GM12878 (cell line): ENCODE results near the gene OTOA. TPM values are rescaled to one million over a fixed set of nuclear protein-coding genes. Genes with fewer than 3 reads are reported as not detected.
A peak's percentile ranks its signal among the peaks of the same experiment; 100 is the strongest.

Experiments
- ATAC-seq: fragments of 200-7000 bp; cut with Tn5 transposase; 3 replicates; pipeline ENCODE4 v1.9.1; 2020; ENCODE audit warnings: mild to moderate bottlenecking, moderate library complexity
- BruUV-seq: library from RNA; stranded (reverse); fragments of 400-500 nt; replicated peaks from 2 replicates; lab custom pipeline; 2021; lab: Mats Ljungman, UMichigan
- CTCF ChIA-PET: fragments of 300-600 bp; sonication (Branson Sonifier 250); formaldehyde crosslinking; extraction: SDS; loops from one replicate; lab custom pipeline; 2021; ENCODE audit warnings: inconsistent platforms; lab: Yijun Ruan, JAX
- POLR2A ChIA-PET: fragments of 350-600 bp; formaldehyde crosslinking; extraction: SDS; loops from one replicate; lab custom pipeline; 2021; ENCODE audit warnings: inconsistent platforms; lab: Charles Lee
- RAD21 ChIA-PET: fragments of 300-600 bp; sonication (Branson Sonifier 250); formaldehyde crosslinking; loops from one replicate; lab custom pipeline; 2023; ENCODE audit warnings: antibody characterized with exemption; ENCODE audit not compliant: unreplicated experiment; lab: Charles Lee
- SMC1A ChIA-PET: fragments of 300-600 bp; sonication (Branson Sonifier 250); formaldehyde crosslinking; loops from one replicate; lab custom pipeline; 2023; ENCODE audit not compliant: unreplicated experiment, uncharacterized antibody; lab: Charles Lee
- DNase-seq: peaks from one replicate; pipeline ENCODE4 v3.0.0-alpha.2; 2011; ENCODE audit warnings: low read depth, low spot score
- FAIRE-seq: peaks from 3 replicates; lab custom pipeline; 2011; peaks lifted over from hg19 to GRCh38; lab: Jason Lieb, UNC
- H2AFZ ChIP-seq: 2 replicates; pipeline ENCODE4 v1.6.0; 2011; ENCODE audit warnings: low read depth, low read length, control low read depth; ENCODE audit not compliant: control insufficient read depth
- H3K27ac ChIP-seq: 2 replicates; pipeline ENCODE4 v1.5.1; 2011; ENCODE audit warnings: control low read depth; ENCODE audit not compliant: control insufficient read depth, insufficient read depth
- H3K27me3 ChIP-seq, 2 experiments: replicated peaks in 1 of 2; 2 replicates each; pipeline versions ENCODE4 v1.6.0 to v1.6.1; 2011; ENCODE audit warnings: low read length in 1 of 2; ENCODE audit not compliant: control insufficient read depth in 2 of 2, insufficient read depth in 2 of 2
- H3K36me3 ChIP-seq, 2 experiments: 2 replicates each; pipeline ENCODE4 v1.5.1; 2011; ENCODE audit warnings: low read length in 1 of 2; ENCODE audit not compliant: control insufficient read depth in 2 of 2, insufficient read depth in 2 of 2
- H3K4me1 ChIP-seq: 2 replicates; pipeline ENCODE4 v1.6.1; 2011; ENCODE audit warnings: mild to moderate bottlenecking, low read length, moderate library complexity, mixed read lengths; ENCODE audit not compliant: control insufficient read depth, insufficient read depth
- H3K4me2 ChIP-seq: 2 replicates; pipeline ENCODE4 v1.6.0; 2011; ENCODE audit warnings: control low read depth; ENCODE audit not compliant: control insufficient read depth, insufficient read depth
- H3K4me3 ChIP-seq: fragments of 200-600 bp; sonication (generic); 2 replicates; pipeline ENCODE4 v1.5.1; 2016
- H3K79me2 ChIP-seq: 2 replicates; pipeline ENCODE4 v1.6.0; 2011; ENCODE audit warnings: low read length; ENCODE audit not compliant: control insufficient read depth, insufficient read depth
- H3K9ac ChIP-seq: 2 replicates; pipeline ENCODE4 v1.8.0; 2011; ENCODE audit warnings: low read length, control low read depth, mixed read lengths; ENCODE audit not compliant: control insufficient read depth, insufficient read depth
- H3K9me3 ChIP-seq: replicated peaks from 3 replicates; pipeline ENCODE4 v1.5.1; 2011; ENCODE audit warnings: mild to moderate bottlenecking, low read length; ENCODE audit not compliant: control insufficient read depth, insufficient read depth
- H4K20me1 ChIP-seq: 2 replicates; pipeline ENCODE4 v1.6.0; 2011; ENCODE audit not compliant: control insufficient read depth, insufficient read depth
- FOXM1 ChIP-seq: IDR thresholded peaks from 2 replicates; pipeline ENCODE4 v1.6.1; 2012; ENCODE audit warnings: low read depth, mild to moderate bottlenecking, inconsistent platforms, low read length, moderate library complexity
- IKZF2 ChIP-seq, 2 experiments: fragments of 450-650 bp; IDR thresholded peaks; 2 replicates each; pipeline ENCODE4 v1.6.1; 2017; ENCODE audit warnings: mild to moderate bottlenecking in 2 of 2, moderate library complexity in 2 of 2
- SKIL ChIP-seq: fragments of 450-650 bp; IDR thresholded peaks from 2 replicates; pipeline ENCODE4 v1.6.1; 2017; ENCODE audit warnings: mild to moderate bottlenecking, low read depth, inconsistent platforms; ENCODE audit not compliant: poor library complexity, severe bottlenecking
- WGBS: methylation state at CpG from one replicate; pipeline ENCODE4 v1.1.6; 2016; ENCODE audit warnings: low lambda C conversion rate; ENCODE audit not compliant: insufficient replicate concordance, insufficient coverage; ENCODE audit errors: missing lambda C conversion rate; 5-methylcytosine and 5-hydroxymethylcytosine counted together
- in situ Hi-C: fragments of 300-500 bp; cut with MboI; formaldehyde crosslinking; loops from 9 replicates; pipeline ENCODE4 v1.14.3; 2018; ENCODE audit warnings: mixed read lengths
- intact Hi-C: fragments of 100-400 bp; cut with micrococcal nuclease; formaldehyde crosslinking; loops from one replicate; pipeline ENCODE4 v1.14.2; 2022; ENCODE audit not compliant: unreplicated experiment
- polyA plus RNA-seq, 11 experiments: library from polyadenylated mRNA; depleted of rRNA in 4 of 11; unstranded in 6 of 11; stranded (reverse) in 5 of 11; fragments of >200 nt; fragmentation: Nextera tagmentation in 4 of 11; fragmentation: Illumina TruSeq in 1 of 11; extraction: Ambion mirVana in 4 of 11; extraction: Trizol in 1 of 11; gene quantifications; 1 replicate in 1 of 11; 2 replicates in 10 of 11; pipeline versions ENCODE4 v1.2.1 to v1.2.3, GENCODE V29; 2011 to 2016; ENCODE audit warnings: inconsistent platforms in 2 of 11, missing spikeins in 2 of 11, low read depth in 1 of 11
- total RNA-seq, 4 experiments: library from RNA; depleted of rRNA in 3 of 4; stranded (reverse); fragments of >200 nt in 3 of 4; fragmentation: Illumina TruSeq in 1 of 4; extraction: Trizol in 1 of 4; gene quantifications; 2 replicates each; pipeline versions ENCODE4 v1.2.1 to v1.2.3, GENCODE V29; 2013 to 2021
- TF ChIP-seq, protein P1 (sequence below): fragments of 450-650 bp; IDR thresholded peaks from 2 replicates; pipeline ENCODE4 v1.6.1; 2016; ENCODE audit warnings: mild to moderate bottlenecking

The OTOA gene
- total and polyA plus RNA-seq, 10 of the 15 experiments (the other 5 are each of a cell fraction or from before 2014, with no cell fraction given): 0.33 to 1.5 (median 0.61) TPM

GRCh38 chr16:21650521-21650920 lies 13.2 kb upstream of the OTOA start:
- ChIA-PET CTCF (interaction anchor here (0.6 to 1.8 kb wide), 4 partner anchors 9 to 88 kb away, joined by 3 to 4 read pairs (median 3); no protein-coding TSS in a partner anchor), POLR2A (no interaction called here), SMC1A (interaction anchor here (0.9 to 1.0 kb wide), 2 partner anchors 11 to 36 kb away, joined by 3 read pairs; no protein-coding TSS in a partner anchor), RAD21 (interaction anchor here (1.5 kb wide), 1 partner anchor 8 kb away, joined by 3 read pairs; no protein-coding TSS in a partner anchor)
- BruUV-seq: no TSS peak
- no peaks in the 10 kb centered on the region for H4K20me1 ChIP-seq
- FAIRE-seq (no peak), DNase-seq (no peak), ATAC-seq (no peak)
- TF ChIP-seq IKZF2 (IDR thresholded peaks at IDR 0.05) (peak in 1 of 2 experiments; percentile 31; a peak in 2 of 4 replicates), SKIL (no peak), FOXM1 (no peak)
- TF ChIP-seq, protein P1, sequence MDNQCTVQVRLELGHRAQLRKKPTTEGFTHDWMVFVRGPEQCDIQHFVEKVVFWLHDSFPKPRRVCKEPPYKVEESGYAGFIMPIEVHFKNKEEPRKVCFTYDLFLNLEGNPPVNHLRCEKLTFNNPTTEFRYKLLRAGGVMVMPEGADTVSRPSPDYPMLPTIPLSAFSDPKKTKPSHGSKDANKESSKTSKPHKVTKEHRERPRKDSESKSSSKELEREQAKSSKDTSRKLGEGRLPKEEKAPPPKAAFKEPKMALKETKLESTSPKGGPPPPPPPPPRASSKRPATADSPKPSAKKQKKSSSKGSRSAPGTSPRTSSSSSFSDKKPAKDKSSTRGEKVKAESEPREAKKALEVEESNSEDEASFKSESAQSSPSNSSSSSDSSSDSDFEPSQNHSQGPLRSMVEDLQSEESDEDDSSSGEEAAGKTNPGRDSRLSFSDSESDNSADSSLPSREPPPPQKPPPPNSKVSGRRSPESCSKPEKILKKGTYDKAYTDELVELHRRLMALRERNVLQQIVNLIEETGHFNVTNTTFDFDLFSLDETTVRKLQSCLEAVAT: 0 out of 2 replicates have a peak, but pooled peaks have one; percentile 19
- in situ Hi-C loops: loop anchor here (10.0 kb wide), 1 partner anchor 54 kb away; no protein-coding TSS in a partner anchor
- no peaks in the 10 kb centered on the region for H3K9me3 ChIP-seq
- H3K36me3 ChIP-seq: peaks cover 0 to 3% of the 10 kb centered on the region in 2 experiments; a peak in 1 of 4 replicates
- no peaks in the 10 kb centered on the region for H3K27me3 ChIP-seq
- WGBS: 100% methylated on average over 1 of the region's 1 CpG
- no peak overlapping the region for H2AFZ ChIP-seq
- H3K4me1 ChIP-seq: peaks cover 26% of the 10 kb centered on the region
- intact Hi-C loops: no loop called here
- no peak overlapping the region for H3K4me2 ChIP-seq
- no peak overlapping the region for H3K4me3 ChIP-seq
- H3K79me2 ChIP-seq: no peaks in the 10 kb centered on the region; the same call in 1 of the 2 replicates
- no peak overlapping the region for H3K27ac ChIP-seq
- H3K9ac ChIP-seq: no peak overlapping the region
